Epithelial cell of proximal tubule (primary cell): ENCODE results near the gene NXPE4. TPM values are rescaled to one million over a fixed set of nuclear protein-coding genes. Genes with fewer than 3 reads are reported as not detected.
"Not testable (repeated sequence)": the region's sequence is repeated elsewhere in the genome, so short reads cannot be mapped to it uniquely, and the experiment has no call there.

Experiments
- DNase-seq: peaks from one replicate; pipeline ENCODE4 v3.0.0-alpha.2; 2011; ENCODE audit warnings: low read depth
- H3K4me3 ChIP-seq: 2 replicates; pipeline ENCODE4 v1.5.1; 2011; ENCODE audit warnings: low read depth, mild to moderate bottlenecking, low read length
- CTCF ChIP-seq: conservative IDR thresholded peaks from 2 replicates; pipeline ENCODE4 v1.5.1; 2012; ENCODE audit warnings: low read depth, mild to moderate bottlenecking, low read length
- total RNA-seq: library from RNA; depleted of rRNA; stranded (reverse); fragments of >200 nt; gene quantifications from 2 replicates; pipeline ENCODE4 v1.2.3, GENCODE V29; 2015

The NXPE4 gene
- not detected in 2 replicates for total RNA-seq

- no peak for DNase-seq
- no peak for TF ChIP-seq CTCF
- no peak within 1 kb of the TSS for H3K4me3 ChIP-seq
Observed at GRCh38 chr11:114595571-114595970, at the start of gene NXPE4. Gene NXPE4 (minus strand): TSS chr11:114595786. CDS start chr11:114594759, 1,027 bp downstream.

GRCh38 chr11:114639440-114639839 lies 43.9 kb upstream of the NXPE4 start:
- not testable (repeated sequence) for DNase-seq, H3K4me3 ChIP-seq

GRCh38 chr11:114631445-114631965 lies 35.9 kb upstream of the NXPE4 start:
- H3K4me3 ChIP-seq, DNase-seq: not testable (repeated sequence)

- H3K4me3 ChIP-seq = no peak overlapping the region
- no peak for DNase-seq
- TF ChIP-seq CTCF = no peak
Observed at GRCh38 chr11:114625294-114625693, 29.7 kb upstream of the NXPE4 start.

GRCh38 chr11:114624455-114625207 lies 29.0 kb upstream of the NXPE4 start:
- H3K4me3 ChIP-seq = no peak overlapping the region
- DNase-seq = no peak
- no peak for TF ChIP-seq CTCF

GRCh38 chr11:114623720-114624119 lies 28.1 kb upstream of the NXPE4 start:
- TF ChIP-seq CTCF = no peak
- H3K4me3 ChIP-seq = no peak overlapping the region
- no peak for DNase-seq

- no peak overlapping the region for H3K4me3 ChIP-seq
- no peak for TF ChIP-seq CTCF
- DNase-seq = no peak
Observed at GRCh38 chr11:114622858-114623257, 27.3 kb upstream of the NXPE4 start.
